ENCODE measurements around the gene GOLGA8T.
"Not testable (repeated sequence)": the region's sequence is repeated elsewhere in the genome, so short reads cannot be mapped to it uniquely, and the experiment has no call there.

The GOLGA8T gene

GRCh38 chr15:30134751-30135150, at the start of gene GOLGA8T:
TSS of gene GOLGA8T (plus strand) at chr15:30135051. CDS start at chr15:30135149, 98 bp downstream.
- not testable (repeated sequence) for DNase-seq (ENCODE audit: low read depth in 2 of 2)

GRCh38 chr15:30097827-30098226, 37.0 kb upstream of the GOLGA8T start:
- DNase-seq (ENCODE audit: low read depth in 2 of 2): not testable (repeated sequence)

- not testable (repeated sequence) for DNase-seq (ENCODE audit: low read depth in 2 of 2)
These were observed 32.0 kb upstream of the GOLGA8T start for GRCh38 chr15:30102890-30103289.

DNA sequence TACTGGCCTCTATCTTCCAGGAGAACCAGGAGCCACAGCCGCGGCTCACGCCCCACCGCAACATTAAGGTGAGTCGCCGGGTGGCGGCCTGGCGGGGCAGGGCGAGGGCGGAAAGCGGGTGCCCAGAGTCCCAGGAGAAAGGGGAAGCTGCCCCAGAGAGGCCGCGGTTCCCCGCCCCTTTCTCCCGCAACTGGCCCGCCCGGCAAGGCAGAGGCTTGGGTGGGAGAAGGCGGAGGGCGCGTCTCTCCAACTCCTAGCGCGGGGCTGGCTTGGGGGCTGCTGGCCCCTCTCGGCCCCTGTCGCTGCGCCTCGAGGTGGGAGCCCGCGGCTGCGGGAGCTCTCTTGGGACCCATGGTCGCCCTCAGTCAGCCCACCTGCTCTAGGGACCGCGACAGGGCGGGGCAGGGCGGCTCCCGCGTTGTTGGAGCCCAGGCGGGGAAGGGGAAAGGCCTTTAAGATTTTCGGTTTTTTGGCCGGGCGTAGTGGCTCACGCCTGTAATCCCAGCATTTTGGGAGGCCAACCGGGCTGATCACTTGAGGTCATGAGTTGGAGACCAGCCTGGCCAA, 30.8 kb upstream of the GOLGA8T start:
- not testable (repeated sequence) for DNase-seq (ENCODE audit: low read depth in 2 of 2)

- DNase-seq (ENCODE audit: low read depth in 2 of 2): not testable (repeated sequence)
These were observed 24.3 kb upstream of the GOLGA8T start for GRCh38 chr15:30110591-30110990.

DNA sequence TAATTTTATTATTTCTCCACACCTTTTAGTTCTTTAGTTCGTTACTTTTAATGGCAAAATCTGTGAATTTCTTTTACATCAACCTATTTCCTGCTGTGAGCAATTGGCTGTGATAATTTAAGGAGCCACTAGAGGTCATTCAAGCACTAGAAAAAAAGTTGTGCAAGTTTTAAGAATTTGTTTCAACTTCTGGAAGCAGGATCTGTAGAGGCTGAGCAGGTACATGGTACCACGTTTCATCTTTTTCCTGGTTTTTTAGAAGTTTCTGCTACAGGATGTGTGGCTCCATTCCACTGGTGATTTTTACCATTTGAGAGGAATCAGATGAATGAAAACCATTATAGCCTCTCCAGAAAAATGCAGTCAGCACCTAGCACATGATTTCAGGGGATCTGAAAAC, 4.8 kb upstream of the GOLGA8T start:
- not testable (repeated sequence) for DNase-seq (ENCODE audit: low read depth in 2 of 2)

DNA sequence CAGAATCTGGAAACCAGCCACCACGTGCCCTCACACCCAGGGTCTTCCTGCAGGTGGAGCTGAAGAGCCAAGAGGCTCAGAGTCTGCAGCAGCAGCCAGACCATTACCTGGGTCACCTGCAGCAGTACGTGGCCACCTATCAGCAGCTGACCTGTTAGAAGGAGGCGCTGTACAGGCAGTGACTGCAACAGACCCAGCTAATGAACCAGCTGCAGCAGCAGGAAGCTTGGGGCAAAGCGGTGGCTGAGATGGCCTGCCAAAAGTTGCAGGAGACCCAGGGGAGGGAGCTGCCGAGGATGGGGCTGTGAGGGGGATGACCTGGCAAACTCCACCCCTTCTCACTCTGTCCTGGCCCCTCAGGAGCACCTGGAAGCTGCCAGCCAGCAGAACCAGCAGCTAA, 8.4 kb downstream of the GOLGA8T start:
- not testable (repeated sequence) for DNase-seq (ENCODE audit: low read depth in 2 of 2)

GRCh38 chr15:30149891-30150290, 15.0 kb downstream of the GOLGA8T start:
- DNase-seq (ENCODE audit: low read depth in 2 of 2): not testable (repeated sequence)

- not testable (repeated sequence) for DNase-seq (ENCODE audit: low read depth in 2 of 2)
These were observed 27.9 kb downstream of the GOLGA8T start for GRCh38 chr15:30162479-30163357.

DNA sequence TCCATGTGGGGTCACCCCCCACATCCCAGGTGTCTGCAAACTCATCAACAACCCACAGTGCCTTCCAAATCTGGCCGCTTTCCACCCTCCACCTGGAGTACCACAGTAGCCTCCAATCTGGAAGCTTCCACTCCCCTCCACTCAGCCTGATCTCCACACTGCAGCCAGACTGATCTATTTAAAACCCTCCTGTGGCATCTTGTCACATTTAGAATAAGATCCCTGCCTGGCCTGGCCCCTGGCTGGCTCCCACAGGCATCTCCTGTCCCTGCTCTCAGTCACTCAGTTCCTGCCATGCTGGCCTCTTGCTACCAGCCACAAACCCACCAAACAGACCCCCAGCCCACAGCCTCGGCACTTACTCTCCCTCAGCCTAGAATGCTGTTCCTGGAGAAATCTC, 28.9 kb downstream of the GOLGA8T start:
- DNase-seq (ENCODE audit: low read depth in 2 of 2): not testable (repeated sequence)

GRCh38 chr15:30164257-30164656, 29.4 kb downstream of the GOLGA8T start:
- not testable (repeated sequence) for DNase-seq (ENCODE audit: low read depth in 2 of 2)

- DNase-seq (ENCODE audit: low read depth in 2 of 2): not testable (repeated sequence)
These were observed 32.6 kb downstream of the GOLGA8T start for GRCh38 chr15:30167403-30167802.

GRCh38 chr15:30167886-30168285, 33.0 kb downstream of the GOLGA8T start:
- DNase-seq (ENCODE audit: low read depth in 2 of 2): not testable (repeated sequence)

GRCh38 chr15:30171452-30171851, 36.6 kb downstream of the GOLGA8T start:
- not testable (repeated sequence) for DNase-seq (ENCODE audit: low read depth in 2 of 2)

GRCh38 chr15:30173041-30173608, 38.3 kb downstream of the GOLGA8T start:
- DNase-seq (ENCODE audit: low read depth in 2 of 2): peak; percentile 24

GRCh38 chr15:30175291-30175690, 40.4 kb downstream of the GOLGA8T start:
- not testable (repeated sequence) for DNase-seq (ENCODE audit: low read depth in 2 of 2)

GRCh38 chr15:30176613-30177012, 41.8 kb downstream of the GOLGA8T start:
- not testable (repeated sequence) for DNase-seq (ENCODE audit: low read depth in 2 of 2)

GRCh38 chr15:30179814-30180213, 45.0 kb downstream of the GOLGA8T start:
- not testable (repeated sequence) for DNase-seq (ENCODE audit: low read depth in 2 of 2)

DNA sequence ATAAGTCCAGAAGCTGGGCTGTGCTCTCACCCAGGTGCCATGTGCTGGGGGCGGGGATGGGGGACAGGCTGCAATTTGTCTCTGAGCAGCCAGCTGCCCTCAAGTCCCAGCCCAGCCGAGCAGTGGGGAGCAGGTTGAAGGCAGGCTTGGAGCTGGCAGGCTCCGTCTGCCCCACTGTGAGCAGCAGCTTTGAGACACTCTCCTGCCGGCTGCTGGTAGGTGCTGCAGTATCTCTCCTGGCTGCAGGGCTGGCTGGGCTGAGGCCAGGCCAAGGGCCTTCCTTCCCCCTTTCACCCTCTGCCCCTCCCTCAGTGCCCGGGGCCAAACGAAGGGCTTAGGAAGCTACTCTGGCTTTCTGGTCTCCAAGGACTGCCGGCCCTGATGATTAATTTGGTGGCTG, 50.6 kb downstream of the GOLGA8T start:
- DNase-seq (ENCODE audit: low read depth in 2 of 2): not testable (repeated sequence)

- DNase-seq (ENCODE audit: low read depth in 2 of 2): not testable (repeated sequence)
These were observed 52.6 kb downstream of the GOLGA8T start for GRCh38 chr15:30187429-30187828.

DNA sequence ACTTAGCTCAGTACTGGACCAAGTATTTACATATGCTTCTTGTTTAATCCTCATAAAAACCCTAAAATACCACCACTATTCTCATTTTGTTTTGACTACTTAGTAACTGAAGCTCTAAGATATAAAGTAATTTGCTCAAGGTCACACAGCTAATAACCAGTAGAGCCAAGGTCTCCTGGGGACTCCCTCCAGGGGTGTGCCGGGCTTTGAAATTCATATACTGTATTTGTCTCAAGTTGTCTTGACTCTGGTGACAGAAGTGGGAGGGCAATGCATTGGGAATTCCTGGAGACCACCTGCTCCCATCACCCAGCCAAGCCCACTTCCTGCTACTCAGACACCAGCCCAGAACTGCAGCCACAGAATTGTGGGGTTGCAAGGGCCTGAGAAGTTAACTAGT, 54.9 kb downstream of the GOLGA8T start:
- DNase-seq (ENCODE audit: low read depth in 2 of 2): not testable (repeated sequence)

DNA sequence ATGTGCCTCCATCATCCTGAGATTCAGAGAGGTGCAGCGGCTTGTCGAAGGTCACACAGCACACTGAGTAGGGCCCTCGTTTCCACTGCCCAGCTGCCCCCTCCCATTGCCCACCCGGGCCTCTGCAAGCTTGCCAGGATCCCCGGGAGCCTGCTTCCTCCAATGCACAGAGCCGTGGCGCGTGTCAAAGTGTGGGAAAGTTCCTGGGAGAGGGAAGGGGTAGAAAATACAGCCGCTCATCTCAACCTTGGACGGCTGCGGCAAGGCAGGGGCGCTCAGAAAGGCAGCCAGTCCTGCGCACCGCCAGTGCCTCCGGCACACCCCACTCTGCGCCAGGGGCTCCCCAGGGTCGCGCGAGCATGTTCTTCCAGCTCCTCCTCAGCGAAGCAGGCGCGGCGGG, 56.3 kb downstream of the GOLGA8T start:
- DNase-seq (ENCODE audit: low read depth in 2 of 2): not testable (repeated sequence)

All from stimulated activated CD8-positive, alpha-beta memory T cell treated with anti-CD3 and anti-CD28 coated beads, Interleukin-2, amount 100 ng/mL, for 1 hour (primary cell).